NCI-H82 treated with DMSO at 0.1 percent for 48 hours (cell line): Measurements from ENCODE around the gene PRKCE.
"Not testable (repeated sequence)": the region's sequence is repeated elsewhere in the genome, so short reads cannot be mapped to it uniquely, and the experiment has no call there.

Experiments
- DNase-seq: peaks from one replicate; lab custom pipeline; 2025; ENCODE audit not compliant: unreplicated experiment; lab: John Stamatoyannopoulos, UW

PRKCE gene

DNA sequence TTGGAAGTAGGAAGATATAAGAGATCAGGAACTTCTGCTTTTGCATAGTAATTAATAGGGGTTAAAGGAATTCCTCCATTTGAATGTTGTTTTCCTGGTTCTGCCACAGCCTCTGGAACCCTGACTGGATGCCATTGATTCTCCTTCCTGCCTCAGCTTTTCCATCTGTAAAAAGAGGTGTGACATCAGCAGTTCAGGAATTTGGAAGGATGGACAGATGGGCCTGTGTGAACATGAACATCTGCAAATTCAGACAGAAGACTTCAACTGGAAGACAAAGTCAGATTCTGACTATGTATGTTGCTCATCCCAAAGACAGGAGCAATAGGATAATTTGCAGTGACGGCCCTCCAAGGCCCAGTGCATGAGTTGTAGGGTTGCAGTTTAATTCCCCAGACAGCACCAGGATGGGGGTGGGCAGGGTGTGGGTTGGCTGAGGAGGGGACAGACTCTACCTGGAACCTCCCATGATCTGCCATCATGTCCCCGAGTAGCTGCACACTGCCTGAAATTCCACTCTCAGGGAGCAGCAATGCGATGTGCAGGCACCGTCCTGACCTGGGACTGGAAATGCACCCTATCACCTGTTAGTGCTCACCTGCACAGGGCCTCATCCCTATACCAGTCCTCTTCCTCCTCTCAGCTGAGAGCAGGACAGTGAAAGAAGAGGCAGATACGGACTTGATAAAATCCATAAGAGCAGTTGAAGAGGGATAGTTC lies 546.8 kb downstream of the PRKCE start:
- DNase-seq: no peak

DNA sequence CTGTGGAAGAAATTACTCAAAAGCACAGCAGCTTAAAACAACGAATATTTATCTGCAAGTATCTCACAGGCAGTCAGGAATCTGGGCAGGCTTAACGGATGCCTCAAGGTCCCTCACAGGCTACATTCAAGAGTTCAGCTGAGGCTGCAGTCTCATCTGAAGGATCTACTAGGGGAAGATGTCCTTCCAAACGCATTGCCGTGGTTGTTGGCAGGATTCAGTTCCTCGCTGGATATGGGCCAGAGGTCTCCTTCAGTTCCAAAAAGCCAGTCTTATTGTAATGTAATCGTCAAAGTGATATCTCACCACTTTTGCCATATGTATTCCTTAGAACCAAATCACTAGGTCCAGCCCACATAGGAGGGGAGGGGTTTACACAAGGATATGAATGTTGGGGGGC lies 547.5 kb downstream of the PRKCE start:
- DNase-seq: no peak

DNA sequence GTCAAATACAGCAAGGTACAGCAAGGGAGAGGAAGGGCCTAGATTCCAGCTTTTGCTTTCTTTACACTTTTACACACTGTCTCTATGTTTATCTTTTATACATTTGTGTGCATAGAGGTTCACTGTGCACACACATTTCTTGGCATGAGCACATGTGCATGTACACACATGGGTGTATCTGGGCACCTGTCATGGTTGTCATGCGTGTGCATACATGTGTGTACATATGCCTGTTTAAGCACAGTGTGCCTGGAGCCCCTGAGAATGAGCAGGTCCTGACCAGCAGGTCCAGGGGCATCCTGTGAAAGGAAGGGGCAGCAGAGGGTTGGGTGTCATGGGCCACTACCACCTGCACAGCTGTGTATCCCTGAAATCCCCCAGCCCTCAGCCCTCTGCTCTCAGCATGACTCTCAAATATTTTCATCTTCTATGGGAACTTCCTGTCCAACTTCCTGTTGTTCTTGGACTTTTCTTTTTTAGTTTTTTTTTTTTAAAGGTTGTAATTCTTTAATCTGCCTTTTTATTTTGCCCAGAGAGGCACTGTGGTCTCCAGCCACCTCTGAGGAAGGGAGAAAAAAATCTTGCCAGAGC lies 548.7 kb downstream of the PRKCE start:
- no peak for DNase-seq

DNA sequence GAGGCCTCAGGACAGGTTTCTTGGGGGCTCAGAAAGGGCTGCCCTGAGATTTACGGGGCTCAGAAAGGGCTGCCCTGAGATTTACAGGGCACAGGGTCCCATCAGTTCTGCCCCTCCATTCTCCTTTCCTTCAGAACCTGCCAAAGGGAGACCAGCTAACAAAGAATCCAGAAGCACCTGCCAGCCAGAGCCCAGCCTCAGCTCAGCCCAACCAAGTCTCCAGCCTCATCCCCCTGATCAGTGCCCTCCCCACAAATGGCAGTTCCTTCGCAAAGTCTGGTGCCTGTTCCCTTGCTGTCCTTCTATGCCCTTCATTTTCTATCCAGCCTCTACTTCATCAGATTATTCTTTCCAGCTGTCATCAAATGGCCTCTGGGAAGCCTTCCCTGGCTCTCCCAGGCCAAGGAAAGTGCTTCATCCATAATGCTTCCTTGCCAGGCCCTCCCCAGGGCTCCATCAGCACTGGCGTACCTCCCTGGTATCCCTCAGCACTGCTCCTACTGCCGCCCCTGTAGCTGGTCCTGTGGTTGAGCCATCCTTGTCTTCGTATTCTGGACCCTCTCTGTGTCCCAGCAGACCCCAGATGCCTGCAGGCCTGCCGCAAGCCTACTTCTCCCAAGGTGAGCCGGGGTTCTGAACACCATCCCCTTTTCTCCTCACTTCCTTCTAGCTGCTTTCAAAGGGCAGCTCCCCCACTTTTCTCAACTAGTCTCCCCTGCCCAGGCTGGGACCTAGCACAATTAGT lies 549.6 kb downstream of the PRKCE start:
- no peak for DNase-seq

DNA sequence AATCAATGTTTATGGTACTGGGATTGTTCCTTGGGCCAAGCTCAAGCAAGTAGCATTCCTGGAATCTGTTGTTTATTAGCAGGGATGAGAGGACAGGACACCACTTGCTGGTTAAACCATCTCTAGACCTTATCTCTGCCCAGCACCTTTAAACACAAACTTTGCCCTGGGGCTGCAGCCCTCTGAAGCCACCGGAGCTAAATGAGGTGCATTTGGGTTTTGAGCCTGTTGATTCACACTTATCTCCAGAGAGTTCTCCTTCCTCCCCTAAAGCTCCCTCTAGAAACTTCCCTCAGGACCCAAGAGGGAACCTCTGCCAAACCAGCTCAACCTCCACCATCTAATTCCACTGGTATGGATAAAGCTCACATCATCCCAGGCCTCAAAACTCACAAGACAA lies 551.0 kb downstream of the PRKCE start:
- DNase-seq: no peak

DNA sequence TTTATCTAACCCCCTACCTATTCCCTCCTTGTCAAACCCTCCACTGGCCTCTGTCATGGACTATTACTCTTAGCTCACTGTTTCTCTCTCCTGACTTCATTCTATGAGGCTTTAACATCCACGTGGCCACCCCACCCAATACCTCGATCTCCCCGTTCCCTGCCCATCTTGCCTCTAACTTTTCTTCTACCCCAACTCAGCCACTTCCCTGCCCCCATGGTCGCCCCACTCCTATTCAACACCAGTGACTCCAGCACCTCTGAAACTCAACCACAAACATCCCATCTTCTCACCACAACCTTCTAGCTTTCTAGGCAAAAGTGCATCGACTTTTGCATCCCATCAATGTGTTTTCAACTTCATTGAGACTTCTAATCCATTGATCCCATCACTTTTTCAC lies 551.5 kb downstream of the PRKCE start:
- DNase-seq: no peak

DNA sequence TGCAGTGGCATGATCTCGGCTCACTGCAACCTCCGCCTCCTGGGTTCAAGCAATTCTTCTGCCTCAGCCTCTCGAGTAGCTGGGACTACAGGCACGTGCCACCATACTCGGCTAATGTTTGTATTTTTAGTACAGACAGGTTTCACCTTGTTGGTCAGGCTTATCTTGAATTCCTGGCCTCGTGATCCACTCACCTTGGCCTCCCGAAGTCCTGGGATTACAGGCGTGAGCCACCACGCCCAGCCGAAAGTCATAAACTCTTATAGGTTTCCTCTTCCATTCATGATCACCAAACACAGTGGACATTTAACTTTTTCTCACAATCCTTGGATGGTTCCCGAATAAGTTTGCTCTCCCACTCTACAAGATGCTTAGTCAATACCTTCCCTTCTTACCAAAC lies 552.2 kb downstream of the PRKCE start:
- not testable (repeated sequence) for DNase-seq

DNA sequence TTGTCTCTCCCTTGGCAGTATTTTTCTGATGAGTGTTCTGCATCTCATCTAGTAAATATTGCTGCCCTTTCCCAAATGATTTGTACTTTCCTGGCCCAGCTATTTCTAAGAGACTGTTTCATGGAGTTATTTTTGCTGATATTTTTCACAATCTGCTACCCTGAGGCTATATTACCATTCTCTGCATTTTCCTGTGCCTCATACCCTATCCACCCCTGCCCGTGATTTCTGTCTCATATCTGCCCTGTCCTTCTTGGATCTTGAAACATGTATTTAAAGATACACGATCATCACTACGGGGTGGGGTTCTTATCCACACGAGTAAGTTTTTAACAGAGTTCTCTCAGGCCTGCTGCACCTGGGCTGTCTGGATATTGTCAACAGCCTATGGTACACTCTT lies 556.1 kb downstream of the PRKCE start:
- DNase-seq: no peak

DNA sequence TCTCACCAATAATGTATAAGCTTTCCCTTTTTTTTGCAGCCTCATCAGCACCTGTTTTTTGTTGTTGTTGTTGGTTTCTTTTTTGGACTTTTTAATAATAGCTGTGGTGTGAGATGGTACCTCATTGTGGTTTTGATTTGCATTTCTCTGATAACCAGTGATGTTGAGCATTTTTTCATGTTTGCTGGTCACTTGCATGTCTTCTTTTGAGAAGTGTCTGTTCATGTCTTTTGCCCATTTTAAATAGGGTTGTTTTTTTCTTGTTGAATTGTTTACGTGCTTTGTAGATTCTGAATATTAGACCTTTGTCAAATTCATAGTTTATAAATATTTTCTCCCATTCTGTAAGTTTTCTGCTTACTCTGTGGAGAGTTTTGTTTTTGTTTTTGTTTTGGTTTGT lies 557.3 kb downstream of the PRKCE start:
- no peak for DNase-seq

DNA sequence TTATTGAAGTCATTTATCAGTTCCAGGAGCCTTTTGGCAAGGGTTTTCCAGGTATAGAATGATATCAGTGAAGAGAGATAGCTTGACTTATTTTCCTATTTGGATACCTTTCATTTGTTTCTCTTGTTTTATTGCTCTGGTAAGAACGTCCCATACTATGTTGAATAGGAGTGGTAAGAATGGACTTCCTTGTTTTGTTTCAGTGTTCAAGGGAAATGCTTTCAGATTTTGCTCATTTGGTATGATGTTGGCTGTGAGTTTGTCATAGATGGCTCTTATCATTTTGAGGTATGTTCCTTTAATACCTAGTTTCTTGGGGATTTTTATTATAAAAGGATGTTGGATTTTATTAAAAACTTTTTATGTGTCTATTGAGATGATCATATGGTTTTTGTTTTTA lies 558.6 kb downstream of the PRKCE start:
- DNase-seq: no peak

DNA sequence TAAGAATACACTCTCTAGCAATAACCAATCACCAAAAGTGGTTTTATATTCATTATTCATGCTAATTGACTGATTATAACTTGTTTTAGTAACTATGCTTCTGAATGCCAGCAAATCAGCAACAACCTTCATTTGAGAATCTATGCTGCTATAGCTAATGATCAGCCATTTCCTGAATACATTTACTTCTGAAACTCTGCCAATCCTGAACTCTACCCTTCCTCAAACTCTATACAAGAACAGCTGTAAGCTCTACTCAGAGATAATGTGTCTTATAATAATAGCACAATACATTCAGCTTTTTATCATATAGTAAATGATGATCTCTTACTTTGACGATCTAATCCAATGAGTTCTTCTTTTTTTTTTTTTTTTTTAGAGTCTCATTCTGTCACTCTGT lies 560.0 kb downstream of the PRKCE start:
- no peak for DNase-seq

DNA sequence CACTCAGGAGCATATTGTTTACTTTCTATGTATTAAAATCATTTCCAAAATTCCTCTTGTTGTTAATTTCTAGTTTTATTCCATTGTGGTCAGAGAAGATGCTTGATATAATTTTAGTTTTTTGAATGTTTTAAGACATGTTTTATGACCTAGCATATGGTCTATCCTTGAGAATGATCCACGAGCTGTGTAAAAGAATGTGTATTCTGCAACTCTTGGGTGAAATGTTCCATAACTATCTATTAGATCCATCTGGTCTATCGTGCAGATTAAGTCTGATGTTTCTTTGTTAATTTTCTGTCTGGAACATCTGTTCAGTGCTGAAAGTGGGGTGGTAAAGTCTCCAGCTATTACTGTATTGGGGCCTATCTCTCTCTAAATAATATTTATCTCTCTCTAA lies 562.4 kb downstream of the PRKCE start:
- DNase-seq: no peak

DNA sequence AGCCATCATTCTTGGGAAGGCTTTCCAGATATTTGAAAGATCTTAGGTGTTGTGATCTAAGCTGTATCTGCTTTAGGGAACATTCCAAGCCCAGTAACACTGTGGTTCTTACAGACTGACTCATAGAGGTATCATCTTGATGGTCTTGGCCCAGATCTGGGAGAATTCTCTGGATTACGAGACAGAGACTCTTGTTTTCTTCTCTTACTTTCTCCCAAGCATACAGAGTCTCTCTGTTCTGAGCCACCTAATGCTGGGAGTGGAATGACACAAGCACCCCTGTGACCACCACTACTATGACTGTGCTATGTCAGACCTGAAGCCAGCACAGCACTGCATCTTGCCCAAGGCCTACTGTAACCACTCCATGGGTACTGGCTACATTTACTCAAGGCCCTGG lies 564.7 kb downstream of the PRKCE start:
- DNase-seq: no peak

DNA sequence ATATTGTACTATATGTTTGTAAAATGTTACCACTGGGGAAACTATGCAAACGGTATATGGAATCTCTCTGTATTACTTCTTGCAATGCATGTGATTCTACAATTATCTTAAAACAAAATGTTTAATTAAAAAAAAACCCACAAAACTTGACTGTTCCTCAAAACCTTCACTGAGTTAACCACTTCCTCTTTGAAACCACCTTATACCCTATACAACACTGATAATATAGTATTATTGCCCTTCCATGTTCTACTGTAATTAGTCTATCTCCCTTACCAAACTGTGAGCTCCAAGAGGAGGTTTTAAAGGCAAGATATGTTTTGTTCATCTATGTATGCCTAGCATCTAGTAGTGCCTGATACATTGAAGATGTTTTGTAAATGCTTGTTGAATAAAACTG lies 572.0 kb downstream of the PRKCE start:
- DNase-seq: not testable (repeated sequence)

DNA sequence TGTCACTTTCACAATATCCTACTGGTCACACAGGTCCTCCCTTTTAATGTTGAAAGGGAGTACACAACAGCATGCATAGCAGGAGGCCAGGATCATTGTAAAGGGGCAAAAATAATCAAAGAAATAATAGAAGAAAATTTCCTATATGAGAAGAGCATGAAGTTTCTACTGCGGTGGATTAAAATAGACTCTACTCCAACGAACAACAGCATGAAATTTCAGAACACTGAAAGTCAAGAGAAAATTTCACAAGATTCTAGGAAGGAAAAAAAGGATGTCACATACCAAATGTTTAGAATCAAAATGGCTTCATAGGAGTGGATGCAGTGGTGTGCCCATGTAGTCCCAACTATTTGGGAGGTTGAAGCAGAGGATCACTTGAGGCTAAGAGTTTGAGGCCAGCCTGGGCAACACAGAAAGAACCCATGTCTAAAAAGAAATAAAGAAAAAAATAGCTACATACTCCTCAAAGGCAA lies 573.7 kb downstream of the PRKCE start:
- DNase-seq: no peak

DNA sequence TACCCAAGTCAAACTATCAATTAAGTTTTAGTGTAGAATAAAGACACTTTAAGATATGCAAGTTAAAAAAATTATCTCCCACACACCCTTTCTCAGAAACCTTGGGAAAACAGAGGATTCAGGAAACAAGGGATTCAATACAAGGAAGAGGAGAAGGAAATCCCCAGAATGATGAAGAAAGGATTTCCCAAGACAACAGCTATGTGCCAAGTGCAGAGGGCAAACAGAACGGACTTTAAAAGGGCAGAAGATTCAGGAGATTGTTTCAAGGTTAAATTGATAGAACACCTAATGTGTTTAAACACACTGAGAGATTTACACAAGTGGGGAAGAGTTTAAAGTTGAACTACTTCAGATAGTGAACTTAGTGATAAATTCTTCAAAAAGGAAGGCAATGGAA lies 574.3 kb downstream of the PRKCE start:
- no peak for DNase-seq

DNA sequence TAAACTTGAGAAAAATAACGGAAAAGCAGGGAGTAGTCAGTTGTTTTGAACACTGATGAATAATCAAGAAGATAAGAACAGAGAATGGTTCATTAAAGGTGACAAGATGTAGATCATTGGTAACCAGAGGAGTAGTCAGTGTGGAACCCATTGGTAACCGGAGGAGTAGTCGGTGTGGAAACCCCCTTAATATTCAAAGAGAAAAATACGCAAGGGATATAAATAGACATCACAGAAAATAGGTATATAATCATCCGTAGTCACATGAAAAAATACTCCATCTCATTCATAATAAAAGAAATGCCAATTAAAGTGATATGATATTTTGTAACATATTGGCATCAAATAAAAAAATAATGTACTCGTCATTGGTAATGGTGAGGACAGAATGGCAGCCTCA lies 575.1 kb downstream of the PRKCE start:
- DNase-seq: no peak

DNA sequence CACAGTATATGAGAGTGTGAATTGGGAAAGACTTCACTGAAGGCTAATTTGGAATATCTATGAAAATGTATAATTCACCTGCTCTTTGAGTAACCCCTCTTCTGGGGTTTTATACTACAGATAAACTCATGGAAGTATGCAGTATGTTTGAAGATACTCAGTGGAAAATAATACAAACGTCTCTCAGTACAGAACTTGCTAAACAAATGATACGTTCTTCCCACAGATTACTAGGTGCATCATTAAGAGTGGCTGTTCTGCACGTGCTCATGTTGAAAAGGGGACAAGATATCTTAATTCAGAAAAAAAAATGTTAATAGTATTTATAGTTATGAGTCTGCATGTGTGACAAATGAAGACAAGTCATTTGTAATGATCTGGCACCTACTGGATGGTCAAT lies 575.5 kb downstream of the PRKCE start:
- no peak for DNase-seq

DNA sequence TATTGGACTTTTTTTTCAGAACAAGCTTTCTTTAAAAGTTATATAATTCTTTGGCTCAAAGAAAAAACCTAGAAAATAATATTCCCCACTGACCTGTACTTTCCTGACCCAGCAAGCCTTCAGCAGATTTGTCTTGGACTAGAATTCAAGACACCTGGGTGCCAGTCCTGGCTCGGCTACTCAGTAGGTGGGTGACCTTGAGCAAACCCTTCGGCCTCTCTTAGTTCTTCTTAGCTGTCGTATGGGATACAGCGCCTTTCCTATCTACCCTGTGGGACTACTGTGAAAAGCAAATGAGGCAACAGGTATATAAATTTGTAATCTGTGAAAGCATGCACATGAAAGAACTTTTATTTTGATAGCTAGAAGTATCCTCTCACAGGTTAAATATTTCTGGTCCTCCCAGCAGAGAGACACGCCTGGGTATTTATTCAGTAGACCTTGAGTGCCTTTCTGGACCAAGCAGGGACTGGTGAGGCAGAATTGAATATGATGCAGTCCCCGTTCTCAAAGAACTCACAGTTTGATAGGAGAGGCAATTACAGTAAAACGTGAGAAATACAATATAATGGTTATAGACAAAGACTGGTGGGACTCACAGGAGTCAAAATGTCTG lies 576.3 kb downstream of the PRKCE start:
- DNase-seq: no peak

DNA sequence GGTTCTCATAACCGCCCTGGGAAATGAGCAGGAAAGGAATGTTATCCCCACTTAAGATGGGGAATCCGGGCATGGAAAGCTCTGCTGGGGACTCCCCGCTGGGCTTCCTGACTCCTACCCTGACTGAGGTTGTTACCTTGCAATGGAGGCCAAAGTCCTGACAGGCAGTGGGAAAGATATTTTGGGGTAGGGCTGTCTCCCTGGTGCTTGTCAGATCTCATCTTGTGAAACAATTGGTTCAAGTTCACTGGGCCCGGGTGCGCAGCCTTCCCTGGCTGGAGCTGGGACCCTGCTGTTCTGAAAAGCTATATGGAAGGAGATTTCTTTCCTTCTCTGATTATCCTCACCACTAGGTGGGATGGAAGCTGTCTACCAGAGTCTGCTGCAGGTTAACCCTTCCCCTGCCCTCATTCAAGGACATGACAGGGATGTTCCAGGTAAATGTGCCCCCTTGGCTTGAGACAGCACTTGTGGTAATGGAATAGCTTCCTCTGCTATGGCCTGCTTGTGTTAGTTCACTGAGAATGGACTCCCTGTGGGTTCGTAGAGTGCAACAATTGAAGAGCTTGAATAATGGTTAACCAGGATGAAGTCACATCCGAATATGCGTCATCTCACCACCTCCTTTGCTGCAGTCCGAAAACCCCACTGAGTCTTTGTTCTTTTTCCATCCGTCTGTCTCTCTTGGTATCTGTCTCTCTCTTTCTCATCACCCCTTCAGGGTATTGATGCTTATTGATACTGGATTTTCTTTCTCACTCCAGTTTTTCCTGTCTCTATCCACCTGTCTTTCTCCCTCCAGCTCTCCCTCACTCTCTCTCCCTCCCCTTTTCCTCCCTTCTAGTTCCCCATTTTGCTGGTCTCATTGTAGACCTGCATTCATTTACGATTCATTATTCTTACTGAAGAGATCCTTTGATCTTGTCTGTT lies 577.9 kb downstream of the PRKCE start:
- no peak for DNase-seq

DNA sequence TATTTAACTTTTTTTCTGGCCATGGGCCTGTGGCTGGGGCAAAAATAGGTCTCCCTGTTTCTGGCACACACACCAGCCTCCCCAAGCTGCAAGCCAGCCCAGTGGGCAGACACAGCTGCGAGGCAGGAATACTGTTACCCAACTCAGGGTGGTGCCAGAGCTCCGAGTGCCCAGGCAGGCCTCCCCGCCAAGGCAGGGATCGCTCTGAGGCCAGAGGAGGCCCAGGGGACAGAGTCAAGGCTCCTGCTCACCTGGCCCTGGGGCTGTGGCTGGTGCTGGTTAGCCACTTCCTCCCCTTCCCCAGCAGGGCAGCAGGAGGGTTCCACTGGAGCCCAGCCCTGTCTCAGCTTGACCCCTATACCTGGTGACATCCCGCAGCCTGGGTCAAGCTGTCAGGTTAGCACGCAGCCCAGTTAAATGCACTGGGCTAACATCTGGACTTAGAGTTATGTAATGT lies 578.7 kb downstream of the PRKCE start:
- DNase-seq: no peak
